ENCODE measurements around the gene SPRING1.
A peak's percentile ranks its signal among the peaks of the same experiment; 100 is the strongest.

SPRING1 gene

GRCh38 chr12:116736962-116737773, 701 bp downstream of the SPRING1 start:
- no peak for DNase-seq

GRCh38 chr12:116735951-116736599, 1.8 kb downstream of the SPRING1 start:
- no peak for DNase-seq

GRCh38 chr12:116735084-116735483, 2.8 kb downstream of the SPRING1 start:
- no peak for DNase-seq

GRCh38 chr12:116734156-116734768, 3.6 kb downstream of the SPRING1 start:
- DNase-seq, result no peak

GRCh38 chr12:116731801-116732200, 6.1 kb downstream of the SPRING1 start:
- no peak for DNase-seq

GRCh38 chr12:116727891-116728290, 10.0 kb downstream of the SPRING1 start:
- DNase-seq, result no peak

- no peak for DNase-seq
Observed at GRCh38 chr12:116727261-116727660, 10.6 kb downstream of the SPRING1 start.

GRCh38 chr12:116726694-116727093, 11.2 kb downstream of the SPRING1 start:
- DNase-seq, result no peak

GRCh38 chr12:116722245-116722644, 15.6 kb downstream of the SPRING1 start:
- no peak for DNase-seq

- no peak for DNase-seq
Observed at GRCh38 chr12:116719731-116720528, 17.9 kb downstream of the SPRING1 start.

- peak; percentile 16 for DNase-seq
Observed at GRCh38 chr12:116718655-116719454, 19.0 kb downstream of the SPRING1 start.

GRCh38 chr12:116717466-116718437, 20.1 kb downstream of the SPRING1 start:
- DNase-seq, result peak; percentile 85

- no peak for DNase-seq
Observed at GRCh38 chr12:116714175-116714574, 23.7 kb downstream of the SPRING1 start.

- no peak for DNase-seq
Observed at GRCh38 chr12:116713527-116713926, 24.3 kb downstream of the SPRING1 start.

GRCh38 chr12:116712458-116713303, 25.2 kb downstream of the SPRING1 start:
- no peak for DNase-seq

- no peak for DNase-seq
Observed at GRCh38 chr12:116710370-116711150, 27.3 kb downstream of the SPRING1 start.

GRCh38 chr12:116709768-116710167, 28.1 kb downstream of the SPRING1 start:
- no peak for DNase-seq

- DNase-seq, result peak; percentile 52
Observed at GRCh38 chr12:116708826-116709756, 28.8 kb downstream of the SPRING1 start.

All from NCI-H446 treated with DMSO at 0.1 percent for 48 hours (cell line).